SHP77 treated with DMSO at 0.1 percent for 48 hours (cell line): ENCODE data around the gene VAPB.
"Not testable (repeated sequence)": the region's sequence is repeated elsewhere in the genome, so short reads cannot be mapped to it uniquely, and the experiment has no call there.

Experiments used
- DNase-seq: peaks from one replicate; lab custom pipeline; 2025; lab: John Stamatoyannopoulos, UW

Gene VAPB

DNA sequence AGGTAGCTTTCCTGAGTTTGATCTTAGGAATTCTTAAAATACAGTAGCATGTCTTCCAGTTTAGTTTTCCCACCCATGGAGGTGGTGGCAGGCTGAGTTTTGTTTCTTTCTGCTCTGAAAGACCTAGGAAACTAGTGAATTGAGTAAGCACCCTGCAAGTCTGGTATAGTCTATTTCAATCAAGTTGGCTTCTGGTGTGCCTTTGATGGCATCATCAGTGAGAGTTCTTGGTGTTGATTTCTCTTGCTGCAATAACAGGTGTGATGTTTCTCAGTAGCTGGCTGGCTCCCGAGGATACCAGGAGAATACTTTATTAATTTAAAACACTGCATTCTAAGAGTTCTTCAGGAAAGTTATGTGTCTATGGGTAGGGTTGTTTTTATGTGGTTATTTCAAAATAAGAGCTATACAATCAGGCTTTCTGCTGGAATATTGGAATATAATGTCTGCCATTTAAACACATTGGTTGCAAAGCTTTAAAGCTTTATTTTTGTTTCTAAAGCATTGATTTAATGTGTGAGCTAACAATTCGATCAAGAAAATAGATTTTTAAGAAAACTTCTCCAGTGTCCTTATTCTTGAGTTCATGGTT is 19.0 kb downstream of the VAPB start:
- no peak for DNase-seq

DNA sequence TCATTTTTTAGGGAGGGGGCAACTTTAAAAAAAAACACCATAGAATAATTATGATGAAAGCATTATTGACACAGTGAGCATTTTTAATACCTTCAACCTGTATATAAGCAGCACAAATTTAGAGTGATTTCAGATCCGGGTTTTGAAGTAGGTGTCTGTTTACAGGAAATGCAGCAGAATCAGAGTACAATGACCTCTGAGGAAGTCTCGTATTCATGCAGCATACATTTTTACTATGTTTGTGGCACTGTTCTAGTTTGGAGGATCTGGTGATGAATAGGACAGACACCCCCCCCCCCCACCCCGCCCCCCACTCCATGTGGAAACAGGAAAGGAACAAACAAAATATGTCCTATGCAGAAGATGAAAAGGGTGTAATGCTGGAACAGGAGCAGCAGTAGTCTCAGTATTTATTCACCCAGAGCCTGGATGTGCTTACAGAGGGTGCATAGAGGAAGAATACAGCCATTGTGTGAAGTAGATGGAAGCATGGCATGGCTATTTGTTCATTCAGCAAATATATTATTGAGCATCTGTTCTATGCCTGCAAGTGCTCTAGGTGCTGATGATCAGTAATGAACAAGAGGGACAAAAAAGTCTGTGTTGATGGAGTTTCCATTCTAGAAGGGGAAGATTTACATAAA is 19.7 kb downstream of the VAPB start:
- no peak for DNase-seq

DNA sequence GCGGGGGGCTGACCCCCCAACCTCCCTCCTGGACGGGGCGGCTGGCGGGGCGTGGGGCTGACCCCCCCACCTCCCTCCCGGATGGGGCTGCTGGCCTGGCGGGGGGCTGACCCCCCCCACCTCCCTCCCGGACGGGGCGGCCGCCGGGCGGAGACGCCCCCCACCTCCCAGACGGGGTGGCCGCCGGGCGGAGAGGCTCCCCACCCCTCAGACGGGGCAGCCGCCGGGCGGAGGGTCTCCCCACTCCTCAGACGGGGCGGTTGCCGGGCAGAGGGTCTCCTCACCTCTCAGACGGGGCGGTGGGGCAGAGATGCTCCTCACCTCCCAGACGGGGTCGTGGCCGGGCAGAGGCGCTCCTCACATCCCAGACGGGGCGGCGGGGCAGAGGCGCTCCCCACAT is 25.2 kb downstream of the VAPB start:
- DNase-seq, result not testable (repeated sequence)

DNA sequence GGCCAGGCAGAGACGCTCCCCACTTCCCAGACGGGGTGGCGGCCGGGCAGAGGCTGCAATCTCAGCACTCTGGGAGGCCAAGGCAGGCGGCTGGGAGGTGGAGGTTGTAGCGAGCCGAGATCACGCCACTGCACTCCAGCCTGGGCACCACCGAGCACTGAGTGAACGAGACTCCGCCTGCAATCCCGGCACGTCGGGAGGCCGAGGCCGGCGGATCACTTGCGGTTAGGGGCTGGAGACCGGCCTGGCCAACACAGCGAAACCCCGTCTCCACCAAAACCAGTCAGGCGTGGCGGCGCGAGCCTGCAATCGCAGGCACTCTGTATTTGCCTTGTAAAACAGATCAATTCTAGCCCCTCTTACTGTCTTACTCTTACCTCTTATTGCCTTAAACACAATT is 25.8 kb downstream of the VAPB start:
- DNase-seq, result not testable (repeated sequence)

DNA sequence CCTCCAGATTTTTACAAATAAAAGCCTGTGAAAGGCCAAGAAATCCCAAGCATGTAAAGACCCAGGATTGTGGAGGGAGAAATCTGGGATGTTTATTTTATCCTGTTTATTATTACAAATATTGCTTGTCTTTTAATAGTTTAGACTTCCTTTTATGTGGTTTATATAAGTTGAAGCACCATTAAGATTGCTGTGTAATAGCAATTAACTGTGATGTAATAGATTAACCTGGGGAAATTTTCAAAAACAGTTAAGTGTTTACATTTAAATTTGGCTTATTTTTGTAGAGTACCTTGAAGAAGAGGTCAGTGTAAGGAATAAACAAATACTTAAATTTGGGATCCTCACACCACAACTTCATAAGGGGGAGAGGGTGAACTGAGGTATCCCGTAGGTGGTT is 27.0 kb downstream of the VAPB start:
- DNase-seq, result no peak

DNA sequence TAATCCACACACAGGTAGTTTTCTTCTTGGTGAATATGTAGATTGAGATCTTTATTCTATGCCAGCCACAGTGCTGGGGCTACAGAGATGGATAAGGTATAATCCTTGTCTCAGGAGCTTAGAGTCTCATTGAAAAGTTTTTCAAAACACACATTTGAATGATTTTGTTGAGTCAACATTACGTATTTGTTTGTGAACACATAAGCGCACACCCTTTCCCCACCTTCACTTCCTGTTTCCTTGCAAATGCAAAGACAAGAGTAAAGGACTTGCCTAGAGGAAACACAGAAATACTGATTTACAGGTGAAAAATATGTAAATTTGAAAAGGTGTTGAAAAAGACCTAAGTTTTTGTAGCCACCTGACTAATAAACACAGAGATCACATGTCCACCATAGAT is 27.8 kb downstream of the VAPB start:
- DNase-seq, result no peak

DNA sequence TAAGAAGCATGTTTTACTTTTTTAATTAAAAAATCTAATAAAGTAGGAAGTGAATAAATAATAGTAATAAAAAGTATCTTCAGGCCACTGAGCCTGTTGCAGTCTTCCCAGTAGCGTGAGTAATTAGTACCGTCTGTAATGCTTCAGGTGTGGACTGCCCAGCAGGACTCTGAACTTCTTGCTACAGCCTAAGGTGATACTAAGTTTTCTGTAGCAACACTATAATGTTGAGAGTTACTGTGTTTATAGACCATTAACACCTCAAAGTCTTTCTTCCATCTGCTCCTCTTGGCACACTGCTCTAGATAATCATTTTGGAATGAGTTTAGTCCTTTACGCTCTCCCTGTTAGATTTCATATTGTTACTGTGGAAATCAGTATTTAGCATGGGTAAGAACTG is 28.4 kb downstream of the VAPB start:
- DNase-seq, result no peak

DNA sequence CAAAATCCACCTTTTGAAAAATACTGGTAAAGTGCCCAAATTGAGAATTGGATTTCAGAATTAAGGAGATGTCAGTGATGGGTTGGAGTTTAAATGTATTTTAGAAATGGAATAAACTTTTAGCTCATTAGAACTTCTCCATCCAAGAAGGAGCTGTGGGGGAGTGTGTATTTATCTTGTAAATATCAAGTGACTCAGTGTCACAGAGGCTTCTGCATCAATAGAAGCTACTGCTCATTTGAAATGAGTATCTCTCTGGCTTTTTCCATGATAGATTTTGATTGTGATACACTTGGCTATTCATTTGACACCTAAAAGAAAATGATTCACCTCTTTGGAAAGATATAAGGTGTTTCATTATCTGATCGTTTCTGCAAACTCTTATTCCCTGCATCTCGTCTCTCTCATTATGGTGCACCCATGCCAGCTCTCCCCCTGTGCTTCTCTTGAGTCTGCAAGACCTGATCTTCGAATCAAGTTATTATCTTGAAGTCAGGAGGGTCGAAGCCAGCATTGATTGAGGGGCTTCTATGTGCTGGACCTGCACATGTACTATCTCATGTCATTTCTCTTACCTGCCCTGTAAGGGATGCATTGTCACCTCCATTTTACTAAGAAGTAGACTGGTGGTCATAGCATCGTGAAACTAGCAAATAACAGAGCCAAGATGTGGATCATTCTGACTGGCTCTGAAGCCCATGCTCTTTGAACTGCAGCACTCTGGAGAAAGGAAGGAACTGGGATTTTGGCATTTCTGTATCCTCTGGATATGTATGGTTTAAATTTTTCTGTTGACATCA is 30.1 kb downstream of the VAPB start:
- DNase-seq, result no peak

DNA sequence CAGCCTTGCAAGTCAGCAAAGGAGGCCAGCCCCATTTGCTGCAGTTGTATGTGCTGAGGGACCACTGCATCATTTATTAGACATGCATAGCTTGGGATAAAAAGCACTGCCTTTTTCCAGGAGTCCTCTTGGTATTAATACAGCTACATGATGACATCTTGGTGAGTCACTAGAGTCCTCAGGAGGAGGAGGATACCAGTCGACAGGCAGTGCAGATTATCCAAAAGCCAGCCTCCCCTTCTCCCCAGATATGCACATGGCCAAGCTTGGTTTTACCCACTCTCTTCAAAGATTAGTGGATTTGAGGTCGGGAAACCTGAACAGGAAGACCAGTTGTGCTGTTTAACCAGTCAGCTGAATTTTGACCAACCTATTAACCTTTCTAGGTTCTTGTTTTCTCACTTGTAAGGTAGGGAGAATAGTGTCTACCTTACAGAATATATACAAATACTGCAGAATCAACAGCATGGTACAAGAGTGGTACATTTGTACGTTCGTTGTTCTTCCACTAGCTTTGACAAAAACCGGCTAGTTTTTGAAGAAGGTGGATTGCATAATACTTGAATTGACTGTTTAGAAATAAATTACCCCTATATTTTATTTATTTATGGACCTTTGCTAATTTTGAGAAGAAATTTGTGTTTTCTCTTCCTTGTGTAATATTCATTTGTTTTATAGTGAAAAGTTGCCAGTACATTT is 31.9 kb downstream of the VAPB start:
- DNase-seq, result no peak

DNA sequence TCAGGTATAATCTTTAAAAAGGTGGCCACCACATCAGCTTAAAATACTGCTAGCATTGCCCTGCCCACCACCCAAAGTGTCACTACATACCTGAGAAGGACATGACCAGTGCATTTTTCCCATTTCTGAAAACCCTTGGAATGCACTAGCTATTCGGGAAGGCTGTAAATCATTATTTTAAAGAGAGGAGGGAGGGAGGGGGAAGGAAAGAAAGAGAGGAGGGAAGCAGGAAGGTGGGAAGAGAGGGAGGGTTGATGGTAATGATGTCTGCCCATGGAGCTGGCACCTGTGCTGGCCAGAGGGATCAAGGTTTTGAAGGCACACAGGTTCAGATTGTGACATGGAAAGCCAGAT is 32.4 kb downstream of the VAPB start:
- DNase-seq, result no peak

DNA sequence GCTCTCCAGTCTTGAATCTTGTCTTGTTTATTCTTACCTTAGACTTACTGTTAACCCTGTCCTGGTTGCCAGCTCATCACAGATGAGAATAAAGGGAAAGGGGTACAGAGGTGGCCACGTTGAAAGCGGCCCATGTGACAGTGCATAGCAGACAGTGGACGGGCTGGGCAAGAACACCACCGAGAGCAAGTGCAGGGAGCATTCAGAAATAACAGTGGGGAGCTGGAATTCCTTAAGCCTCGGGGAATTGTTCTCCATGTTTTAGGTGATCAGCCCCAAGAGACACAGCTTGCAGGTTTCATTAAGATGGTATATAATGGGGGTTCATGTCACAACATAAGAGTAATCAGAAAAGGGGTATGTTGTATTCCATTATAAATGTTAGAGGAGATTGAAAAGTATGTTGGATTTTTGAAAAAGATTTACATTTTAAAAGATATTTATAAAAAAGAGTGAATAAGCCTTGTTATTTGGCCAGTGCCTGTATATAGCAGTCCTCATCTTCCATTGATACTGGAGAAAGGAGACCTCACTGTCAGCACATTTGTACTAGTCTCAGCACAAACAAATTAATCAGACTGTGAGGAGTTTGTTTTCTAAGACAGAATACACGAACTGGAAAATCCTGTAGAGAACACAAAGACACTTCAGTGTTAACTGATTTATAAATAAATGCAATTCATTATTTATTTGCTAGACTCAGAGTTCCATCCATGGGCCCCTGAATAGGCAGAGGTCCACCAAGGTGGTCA is 35.4 kb downstream of the VAPB start:
- no peak for DNase-seq

DNA sequence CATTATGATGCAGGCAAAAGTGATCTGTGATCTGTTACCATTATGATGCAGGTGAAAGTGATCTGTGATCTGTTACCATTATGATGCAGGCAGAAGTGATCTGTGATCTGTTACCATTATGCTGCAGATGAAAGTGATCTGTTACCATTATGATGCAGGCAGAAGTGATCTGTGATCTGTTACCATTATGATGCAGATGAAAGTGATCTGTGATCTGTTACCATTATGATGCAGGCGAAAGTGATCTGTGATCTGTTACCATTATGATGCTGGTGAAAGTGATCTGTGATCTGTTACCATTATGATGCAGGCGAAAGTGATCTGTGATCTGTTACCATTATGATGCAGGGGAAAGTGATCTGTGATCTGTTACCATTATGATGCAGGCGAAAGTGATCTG is 38.5 kb downstream of the VAPB start:
- not testable (repeated sequence) for DNase-seq

DNA sequence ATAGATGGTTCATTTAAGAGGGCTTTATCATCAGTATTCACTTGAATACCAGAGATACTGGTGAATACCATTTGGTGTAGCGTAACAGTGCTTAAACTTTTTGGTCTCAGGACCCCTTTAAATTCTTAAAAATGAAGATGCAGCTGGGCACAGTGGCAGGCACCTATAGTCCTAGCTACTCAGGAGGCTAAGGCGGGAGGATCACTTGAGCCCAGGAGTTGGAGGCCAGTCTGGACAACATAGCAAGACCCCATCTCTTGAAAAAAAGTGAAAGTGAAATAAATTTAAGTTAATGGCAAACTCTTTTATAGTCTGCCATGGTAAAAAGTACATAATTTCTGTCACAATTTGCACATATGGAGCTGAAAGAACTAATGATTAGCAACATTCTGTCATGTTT is 39.3 kb downstream of the VAPB start:
- DNase-seq, result no peak

DNA sequence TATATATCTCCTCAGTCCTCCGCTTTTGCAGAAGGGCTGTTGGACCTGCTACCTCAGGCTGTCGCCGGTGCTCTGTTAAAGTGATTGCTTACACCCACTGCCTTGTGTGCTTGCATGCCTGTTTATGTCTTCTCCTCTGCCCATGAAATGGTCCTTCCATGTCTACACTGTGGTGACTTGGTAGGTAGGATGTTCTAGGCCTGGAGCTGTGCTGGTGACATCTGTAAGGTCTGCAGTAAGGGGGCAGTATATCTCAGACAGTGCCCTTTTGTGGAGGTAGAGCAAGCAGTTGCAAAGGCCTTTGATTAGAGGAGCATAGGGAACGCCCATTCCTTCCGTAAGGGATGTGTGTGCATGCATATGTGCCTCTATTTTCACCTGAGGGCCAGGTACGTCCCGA is 40.3 kb downstream of the VAPB start:
- no peak for DNase-seq

DNA sequence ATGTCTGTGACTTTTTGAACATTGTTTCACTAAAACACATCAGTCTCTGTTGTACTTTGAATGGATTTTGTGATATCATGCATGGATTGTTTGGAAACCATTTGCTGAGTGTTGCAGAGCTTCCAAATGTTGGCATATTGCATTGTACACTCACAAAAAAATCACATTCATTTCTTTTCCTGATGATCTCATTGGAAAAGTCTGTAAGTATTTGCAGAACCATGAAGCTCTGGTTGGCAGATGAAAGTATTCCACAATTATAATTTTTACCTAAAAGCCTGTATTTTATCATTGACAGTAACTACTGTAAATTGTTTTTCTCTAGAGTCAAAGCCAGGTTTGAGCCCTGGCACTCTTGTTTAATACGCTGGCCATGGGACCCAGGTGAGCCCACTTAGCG is 42.1 kb downstream of the VAPB start:
- DNase-seq, result no peak

DNA sequence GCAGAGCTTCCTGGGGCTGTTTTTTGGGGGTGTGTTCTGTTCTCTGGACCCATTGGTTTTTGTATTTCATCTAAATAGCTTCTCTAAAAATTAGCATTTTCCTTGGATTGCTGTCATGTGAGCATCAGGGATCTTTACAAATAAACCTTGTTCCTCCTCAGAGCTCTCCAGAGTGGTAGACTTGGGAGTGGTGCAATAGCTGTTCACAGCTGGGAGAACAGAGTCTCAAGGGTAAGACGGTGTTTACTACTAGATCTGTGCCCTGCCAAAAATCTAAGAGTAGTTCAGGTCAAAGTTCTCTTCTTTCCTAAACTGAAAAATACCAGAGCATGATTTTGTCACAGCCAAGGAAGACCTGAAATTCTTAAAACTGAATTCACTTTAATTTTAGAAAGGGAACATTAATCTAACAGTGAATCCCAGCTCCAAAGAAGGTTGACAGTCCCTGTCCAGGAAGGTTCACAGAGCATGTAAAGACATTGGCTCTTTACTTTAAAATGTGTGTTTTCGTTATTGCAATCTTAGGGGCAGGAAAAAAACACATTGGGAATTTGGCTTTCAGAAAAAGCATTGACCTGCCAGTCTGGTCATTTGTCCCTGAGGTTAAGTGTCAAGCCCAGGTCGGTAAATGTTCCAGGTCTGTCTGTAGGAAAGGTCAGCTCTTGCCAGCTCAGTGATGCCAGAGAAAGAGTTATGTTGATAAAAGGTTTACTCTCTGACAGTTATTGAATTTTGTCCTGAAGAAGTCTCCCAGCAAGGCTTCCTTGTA is 43.3 kb downstream of the VAPB start:
- DNase-seq, result no peak

DNA sequence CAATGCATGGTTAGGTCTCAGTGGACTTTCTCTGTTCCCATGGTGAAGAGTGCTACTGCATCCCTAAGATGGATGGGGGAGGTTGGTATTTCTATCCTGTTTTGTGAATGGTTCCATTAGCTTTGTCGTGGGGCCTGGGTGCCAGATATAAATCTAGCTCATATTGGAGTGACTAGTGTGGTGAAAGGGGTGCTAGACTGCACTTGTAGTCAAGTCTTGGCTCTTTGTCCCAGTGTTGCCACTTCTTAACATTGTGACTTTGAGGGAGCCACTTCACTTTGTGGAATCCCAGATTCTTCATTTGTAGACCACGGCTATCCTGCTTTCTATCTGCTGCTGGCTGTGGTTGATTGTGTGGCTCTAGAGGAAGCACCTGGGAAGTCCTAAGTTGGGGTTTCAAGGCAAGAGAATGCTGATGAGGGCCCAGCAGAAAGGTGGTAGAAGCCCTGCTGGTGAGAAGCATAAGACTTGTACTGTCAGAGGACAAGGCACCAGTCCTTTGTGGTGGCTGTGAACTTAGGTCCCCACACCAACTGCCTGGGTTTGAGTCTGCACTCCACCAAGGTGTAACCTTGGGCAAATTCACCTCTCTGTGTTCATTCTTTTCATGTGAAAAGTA is 44.1 kb downstream of the VAPB start:
- no peak for DNase-seq

DNA sequence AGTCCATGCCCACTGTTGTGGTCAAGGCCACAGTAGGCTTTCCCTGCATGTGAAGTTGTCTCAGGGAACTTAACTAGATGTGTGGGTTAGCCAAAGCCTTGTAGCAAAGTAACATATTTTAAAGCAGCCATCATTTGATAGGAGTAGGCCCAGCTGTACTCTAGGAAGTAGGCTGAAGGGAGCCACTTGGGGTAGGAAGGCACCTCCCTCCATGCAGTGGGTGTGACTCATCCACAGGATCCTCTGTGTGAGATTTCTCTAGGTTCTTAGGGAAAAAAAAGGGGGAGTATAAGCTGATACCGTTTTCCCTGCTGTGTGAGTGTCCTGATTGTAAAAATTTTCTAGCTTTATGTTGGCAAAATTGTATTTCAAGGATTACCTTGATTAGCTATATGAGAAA is 44.7 kb downstream of the VAPB start:
- DNase-seq, result no peak

DNA sequence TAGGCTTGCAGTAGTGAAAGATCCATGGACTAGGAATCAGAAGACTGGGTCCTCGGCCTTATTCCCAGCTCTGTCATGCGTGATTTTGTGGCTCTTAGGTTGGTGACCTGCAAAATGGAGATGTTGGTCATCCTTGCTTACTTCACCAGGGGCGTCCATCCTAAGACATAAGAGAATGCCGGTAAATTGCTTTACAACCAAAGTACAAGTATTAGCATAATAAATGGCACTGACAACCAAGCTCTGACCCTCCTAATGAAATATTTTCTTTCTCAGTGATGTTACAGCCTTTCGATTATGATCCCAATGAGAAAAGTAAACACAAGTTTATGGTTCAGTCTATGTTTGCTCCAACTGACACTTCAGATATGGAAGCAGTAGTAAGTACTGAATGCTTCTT is 45.3 kb downstream of the VAPB start:
- no peak for DNase-seq

DNA sequence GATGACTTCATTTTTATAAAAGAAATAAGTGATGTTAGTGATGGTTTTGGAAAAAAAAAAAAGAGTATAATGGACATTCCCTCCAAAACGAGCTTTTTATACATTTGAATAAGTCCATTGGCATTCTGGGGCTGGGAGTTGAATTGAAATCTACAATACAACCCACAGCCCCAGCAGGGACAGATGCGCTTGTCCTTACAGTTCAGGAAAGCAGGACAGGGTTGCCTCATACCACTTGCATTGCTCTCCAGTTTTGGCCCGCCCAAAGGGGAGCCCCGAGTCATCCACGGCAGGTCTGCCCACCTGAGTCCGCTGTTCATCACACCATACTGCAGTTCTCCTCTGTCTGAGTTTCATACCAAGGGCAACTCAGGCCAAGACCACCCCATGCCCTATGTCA is 46.2 kb downstream of the VAPB start:
- DNase-seq, result no peak
